ENCODE results near the gene APH1B.
"Not testable (repeated sequence)": the region's sequence is repeated elsewhere in the genome, so short reads cannot be mapped to it uniquely, and the experiment has no call there.

Gene APH1B

GRCh38 chr15:63296195-63296594, 18.8 kb downstream of the APH1B start:
- no peak for DNase-seq

GRCh38 chr15:63299943-63300575, 22.7 kb downstream of the APH1B start:
- DNase-seq, result no peak

GRCh38 chr15:63301088-63301487, 23.7 kb downstream of the APH1B start:
- no peak for DNase-seq

- no peak for DNase-seq
Measured at GRCh38 chr15:63305260-63305659, 27.9 kb downstream of the APH1B start.

- no peak for DNase-seq
Measured at GRCh38 chr15:63306492-63307073, 29.2 kb downstream of the APH1B start.

GRCh38 chr15:63308491-63308890, 31.1 kb downstream of the APH1B start:
- no peak for DNase-seq

GRCh38 chr15:63308947-63309346, 31.5 kb downstream of the APH1B start:
- DNase-seq, result no peak

GRCh38 chr15:63310646-63311045, 33.2 kb downstream of the APH1B start:
- DNase-seq, result no peak

- DNase-seq, result no peak
Measured at GRCh38 chr15:63312286-63312685, 34.9 kb downstream of the APH1B start.

GRCh38 chr15:63313825-63314224, 36.4 kb downstream of the APH1B start:
- no peak for DNase-seq

GRCh38 chr15:63314409-63314808, 37.0 kb downstream of the APH1B start:
- DNase-seq, result no peak

GRCh38 chr15:63318344-63318743, 40.9 kb downstream of the APH1B start:
- DNase-seq, result no peak

- DNase-seq, result no peak
Measured at GRCh38 chr15:63319065-63319464, 41.7 kb downstream of the APH1B start.

- DNase-seq, result not testable (repeated sequence)
Measured at GRCh38 chr15:63320446-63320845, 43.0 kb downstream of the APH1B start.

- not testable (repeated sequence) for DNase-seq
Measured at GRCh38 chr15:63320981-63321380, 43.6 kb downstream of the APH1B start.

- no peak for DNase-seq
Measured at GRCh38 chr15:63321462-63321861, 44.1 kb downstream of the APH1B start.

- DNase-seq, result peak in 5 of 56 donors; percentile 15 to 46 (median 29)
Measured at GRCh38 chr15:63322541-63322940, 45.1 kb downstream of the APH1B start.

- peak in 15 of 56 donors; percentile 3 to 75 (median 20) for DNase-seq
Measured at GRCh38 chr15:63323798-63324563, 46.6 kb downstream of the APH1B start.

GRCh38 chr15:63324770-63325169, 47.4 kb downstream of the APH1B start:
- peak in 10 of 56 donors; percentile 6 to 53 (median 34) for DNase-seq

GRCh38 chr15:63327648-63328421, 50.4 kb downstream of the APH1B start:
- DNase-seq, result no peak

GRCh38 chr15:63329567-63330350, 52.4 kb downstream of the APH1B start:
- DNase-seq, result no peak
